Measurements from ENCODE around the gene OSBP2. TPM values are rescaled to one million over a fixed set of nuclear protein-coding genes. Genes with fewer than 3 reads are reported as not detected.

The OSBP2 gene
- polyA plus RNA-seq, 2 donors: 2.5 to 2.7 TPM

DNA sequence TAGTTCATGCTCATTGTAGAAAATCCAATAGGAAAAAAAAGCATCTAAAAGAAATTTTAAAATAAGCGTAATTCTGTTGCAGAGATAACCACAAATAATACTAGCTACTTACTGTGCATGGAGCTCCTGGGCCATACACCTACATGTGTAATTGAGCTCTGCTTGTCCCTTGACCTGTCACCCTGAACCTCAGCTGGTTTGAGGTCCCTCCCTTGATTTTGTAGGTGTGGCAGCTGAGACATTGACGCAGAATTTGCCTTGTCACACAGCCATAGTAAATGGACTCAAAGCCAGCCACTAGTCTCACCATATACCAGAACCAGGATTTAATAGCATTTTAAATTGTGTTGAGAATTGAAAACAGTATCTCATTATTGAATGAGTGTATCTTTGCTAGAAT is 138.6 kb downstream of the OSBP2 start:
- Histone ChIP-seq H3K27me3 (ENCODE audit: control insufficient read depth in 1 of 2, insufficient read depth in 2 of 2, low read length in 2 of 2) (no peaks in the 10 kb centered on the region), H3K27ac (ENCODE audit: low read depth in 2 of 2, low read length in 1 of 2) (peak overlapping the region in 1 of 2 donors; percentile 75), H3K36me3 (ENCODE audit: control insufficient read depth in 2 of 2, insufficient read depth in 2 of 2, low read length in 1 of 2) (no peaks in the 10 kb centered on the region), H3K9me3 (ENCODE audit: control insufficient read depth in 2 of 2, insufficient read depth in 1 of 2, low read depth in 1 of 2, low read length in 1 of 2) (no peaks in the 10 kb centered on the region), H3K4me3 (ENCODE audit: low read depth in 1 of 2, low read length in 2 of 2) (peak overlapping the region in 1 of 2 donors; percentile 36), H3K4me1 (ENCODE audit: control insufficient read depth in 2 of 2, insufficient read depth in 2 of 2, low read length in 1 of 2) (peaks cover 0 to 14% of the 10 kb centered on the region in 2 donors)
- WGBS, 2 donors: 83 to 84% methylated on average over 2 of the region's 2 CpGs

DNA sequence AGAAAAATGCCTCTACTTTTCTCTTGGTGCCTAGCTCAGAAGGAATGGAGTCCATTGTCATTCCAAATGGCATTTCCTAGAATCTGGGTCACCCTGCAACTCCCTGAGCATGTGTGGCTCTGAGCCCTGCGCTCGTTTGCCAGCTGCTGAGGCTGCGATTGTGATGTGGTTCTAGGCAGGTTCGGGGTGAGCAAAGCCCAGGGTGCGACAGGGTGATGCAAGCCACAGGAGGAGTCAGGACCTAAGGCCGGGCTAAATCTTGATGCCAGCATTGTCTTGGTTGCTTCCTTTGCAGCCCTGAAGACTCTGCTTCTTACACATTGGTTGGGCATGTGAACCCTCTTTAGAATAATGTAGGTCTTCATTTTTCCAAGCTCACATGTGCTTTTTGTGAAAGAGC is 142.9 kb downstream of the OSBP2 start:
- Histone ChIP-seq H3K36me3 (ENCODE audit: control insufficient read depth in 2 of 2, insufficient read depth in 2 of 2, low read length in 1 of 2) (no peaks in the 10 kb centered on the region), H3K27me3 (ENCODE audit: control insufficient read depth in 1 of 2, insufficient read depth in 2 of 2, low read length in 2 of 2) (no peaks in the 10 kb centered on the region), H3K4me3 (ENCODE audit: low read depth in 1 of 2, low read length in 2 of 2) (no peak overlapping the region), H3K27ac (ENCODE audit: low read depth in 2 of 2, low read length in 1 of 2) (peak overlapping the region; percentile 91 to 98), H3K9me3 (ENCODE audit: control insufficient read depth in 2 of 2, insufficient read depth in 1 of 2, low read depth in 1 of 2, low read length in 1 of 2) (no peaks in the 10 kb centered on the region), H3K4me1 (ENCODE audit: control insufficient read depth in 2 of 2, insufficient read depth in 2 of 2, low read length in 1 of 2) (peaks cover 0 to 6% of the 10 kb centered on the region in 2 donors)
- 45 to 57% methylated on average over 6 of the region's 6 CpGs for WGBS, 2 donors

DNA sequence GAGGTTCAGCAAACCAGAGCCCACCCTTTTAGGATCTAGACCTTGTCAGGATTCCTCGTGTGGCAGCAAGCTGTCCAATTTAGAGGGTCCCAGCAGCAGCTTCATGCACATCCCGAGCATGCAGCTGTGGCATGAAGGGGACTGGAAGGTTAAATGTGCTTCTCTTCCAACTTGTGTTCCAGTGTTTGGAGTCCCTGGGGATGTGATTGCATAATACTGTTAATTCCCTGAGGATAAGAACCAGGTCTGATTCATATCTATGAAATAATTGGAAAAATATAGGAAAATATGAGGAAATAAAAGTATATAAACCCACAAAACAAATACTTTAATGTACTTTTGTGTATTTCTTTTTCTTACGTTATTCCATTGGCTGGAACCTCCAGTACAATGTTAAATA is 143.4 kb downstream of the OSBP2 start:
- no peaks in the 10 kb centered on the region for H3K36me3 ChIP-seq (ENCODE audit: control insufficient read depth in 2 of 2, insufficient read depth in 2 of 2, low read length in 1 of 2)
- peaks cover 0 to 5% of the 10 kb centered on the region in 2 donors for H3K4me1 ChIP-seq (ENCODE audit: control insufficient read depth in 2 of 2, insufficient read depth in 2 of 2, low read length in 1 of 2)
- WGBS, 2 donors: 74 to 78% methylated on average over 3 of the region's 3 CpGs
- no peaks in the 10 kb centered on the region for H3K27me3 ChIP-seq (ENCODE audit: control insufficient read depth in 1 of 2, insufficient read depth in 2 of 2, low read length in 2 of 2)
- no peaks in the 10 kb centered on the region for H3K9me3 ChIP-seq (ENCODE audit: control insufficient read depth in 2 of 2, insufficient read depth in 1 of 2, low read depth in 1 of 2, low read length in 1 of 2)
- H3K4me3 ChIP-seq (ENCODE audit: low read depth in 1 of 2, low read length in 2 of 2): no peak overlapping the region
- H3K27ac ChIP-seq (ENCODE audit: low read depth in 2 of 2, low read length in 1 of 2): peak overlapping the region; percentile 91 to 96

DNA sequence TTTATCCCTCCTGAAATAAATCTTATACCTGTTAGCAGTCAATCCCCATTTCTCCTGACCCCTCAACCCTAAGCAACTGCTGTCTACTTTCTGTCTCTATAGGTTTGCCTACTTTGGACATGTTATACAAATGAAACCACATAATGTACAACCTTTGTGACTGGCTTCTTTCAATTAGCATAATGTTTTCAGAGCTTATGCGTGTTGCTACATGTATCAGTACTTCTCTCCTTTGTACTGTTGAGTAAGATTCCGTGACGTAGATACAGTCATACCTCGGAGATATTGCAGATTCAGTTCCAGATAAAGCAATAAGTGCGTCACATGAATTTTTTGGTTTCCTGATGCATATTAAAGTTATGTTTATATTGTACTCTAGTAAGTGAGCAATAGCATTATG is 146.6 kb downstream of the OSBP2 start:
- Histone ChIP-seq H3K27me3 (ENCODE audit: control insufficient read depth in 1 of 2, insufficient read depth in 2 of 2, low read length in 2 of 2) (no peaks in the 10 kb centered on the region), H3K4me3 (ENCODE audit: low read depth in 1 of 2, low read length in 2 of 2) (no peak overlapping the region), H3K27ac (ENCODE audit: low read depth in 2 of 2, low read length in 1 of 2) (peak overlapping the region; percentile 65 to 84), H3K36me3 (ENCODE audit: control insufficient read depth in 2 of 2, insufficient read depth in 2 of 2, low read length in 1 of 2) (no peaks in the 10 kb centered on the region), H3K4me1 (ENCODE audit: control insufficient read depth in 2 of 2, insufficient read depth in 2 of 2, low read length in 1 of 2) (peaks cover 0 to 5% of the 10 kb centered on the region in 2 donors), H3K9me3 (ENCODE audit: control insufficient read depth in 2 of 2, insufficient read depth in 1 of 2, low read depth in 1 of 2, low read length in 1 of 2) (no peaks in the 10 kb centered on the region)
- WGBS, 2 donors: 49 to 58% methylated on average over 5 of the region's 5 CpGs

DNA sequence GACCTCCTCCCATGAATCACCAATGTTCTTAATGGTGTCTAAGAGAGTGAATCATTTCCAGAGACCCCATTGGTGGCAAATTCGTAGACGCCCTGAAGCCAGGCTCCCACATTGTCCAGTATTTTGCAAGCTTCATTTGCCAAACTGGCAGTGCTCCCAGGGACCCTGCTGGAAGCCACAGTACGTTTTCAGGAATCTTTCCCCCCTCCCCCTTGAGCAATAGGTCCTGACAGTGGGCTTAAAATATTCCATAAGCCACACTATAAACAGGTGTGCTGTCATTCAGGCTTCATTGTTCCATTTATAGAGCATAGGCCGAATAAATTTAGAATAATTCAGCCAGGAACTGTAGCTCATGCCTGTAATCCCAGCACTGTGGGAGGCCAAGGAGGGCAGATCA is 148.6 kb downstream of the OSBP2 start:
- H3K27ac ChIP-seq (ENCODE audit: low read depth in 2 of 2, low read length in 1 of 2): no peak overlapping the region
- no peaks in the 10 kb centered on the region for H3K9me3 ChIP-seq (ENCODE audit: control insufficient read depth in 2 of 2, insufficient read depth in 1 of 2, low read depth in 1 of 2, low read length in 1 of 2)
- no peaks in the 10 kb centered on the region for H3K36me3 ChIP-seq (ENCODE audit: control insufficient read depth in 2 of 2, insufficient read depth in 2 of 2, low read length in 1 of 2)
- WGBS, 2 donors: 71 to 79% methylated on average over 4 of the region's 4 CpGs
- peaks cover 0 to 2% of the 10 kb centered on the region in 2 donors for H3K4me1 ChIP-seq (ENCODE audit: control insufficient read depth in 2 of 2, insufficient read depth in 2 of 2, low read length in 1 of 2)
- H3K27me3 ChIP-seq (ENCODE audit: control insufficient read depth in 1 of 2, insufficient read depth in 2 of 2, low read length in 2 of 2): no peaks in the 10 kb centered on the region
- H3K4me3 ChIP-seq (ENCODE audit: low read depth in 1 of 2, low read length in 2 of 2): no peak overlapping the region

DNA sequence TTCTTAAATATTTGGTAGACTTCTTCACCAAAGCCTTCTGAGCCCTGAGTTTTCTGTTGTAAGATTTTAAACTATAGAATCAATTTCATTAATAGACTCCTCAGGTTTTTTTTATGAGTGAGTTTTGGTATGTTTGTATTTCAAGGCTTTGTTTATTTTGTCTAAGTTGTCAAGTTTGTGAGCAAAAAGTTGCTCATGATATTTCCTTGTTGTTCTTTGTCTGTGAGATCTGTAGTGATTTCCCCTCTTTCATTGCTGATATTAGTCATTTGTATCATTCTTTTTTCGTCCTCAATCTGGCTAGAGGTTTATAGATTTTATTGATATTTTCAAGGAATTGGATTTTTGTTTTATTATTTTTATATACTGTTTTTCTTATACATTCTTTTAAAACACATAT is 152.9 kb downstream of the OSBP2 start:
- Histone ChIP-seq H3K27me3 (ENCODE audit: control insufficient read depth in 1 of 2, insufficient read depth in 2 of 2, low read length in 2 of 2) (no peaks in the 10 kb centered on the region), H3K4me1 (ENCODE audit: control insufficient read depth in 2 of 2, insufficient read depth in 2 of 2, low read length in 1 of 2) (no peaks in the 10 kb centered on the region), H3K4me3 (ENCODE audit: low read depth in 1 of 2, low read length in 2 of 2) (no peak overlapping the region), H3K9me3 (ENCODE audit: control insufficient read depth in 2 of 2, insufficient read depth in 1 of 2, low read depth in 1 of 2, low read length in 1 of 2) (no peaks in the 10 kb centered on the region), H3K36me3 (ENCODE audit: control insufficient read depth in 2 of 2, insufficient read depth in 2 of 2, low read length in 1 of 2) (no peaks in the 10 kb centered on the region), H3K27ac (ENCODE audit: low read depth in 2 of 2, low read length in 1 of 2) (no peak overlapping the region)
- 72 to 80% methylated on average over 1 of the region's 1 CpG for WGBS, 2 donors

DNA sequence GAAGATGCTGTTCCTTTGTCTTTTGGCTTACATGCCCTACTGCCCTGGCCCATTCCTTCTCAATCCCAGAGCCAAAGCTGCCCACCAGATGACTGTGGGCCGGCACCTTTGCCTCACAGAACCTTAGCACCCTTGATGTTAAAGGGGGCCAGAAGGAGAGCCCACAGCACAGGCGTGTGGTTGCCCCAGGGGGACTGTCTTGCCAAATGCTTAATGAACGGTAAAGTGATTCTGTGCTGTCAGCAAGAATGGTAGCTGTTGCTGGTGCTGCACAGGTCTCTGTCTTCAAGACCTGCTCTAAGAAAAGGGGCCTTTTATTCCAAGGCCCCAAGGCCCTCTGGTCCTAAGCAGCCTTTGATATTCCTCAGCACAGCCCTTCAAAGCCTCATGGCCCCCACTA is 160.6 kb downstream of the OSBP2 start:
- WGBS, 2 donors: 91 to 95% methylated on average over 3 of the region's 3 CpGs
- no peak overlapping the region for H3K27ac ChIP-seq (ENCODE audit: low read depth in 2 of 2, low read length in 1 of 2)

DNA sequence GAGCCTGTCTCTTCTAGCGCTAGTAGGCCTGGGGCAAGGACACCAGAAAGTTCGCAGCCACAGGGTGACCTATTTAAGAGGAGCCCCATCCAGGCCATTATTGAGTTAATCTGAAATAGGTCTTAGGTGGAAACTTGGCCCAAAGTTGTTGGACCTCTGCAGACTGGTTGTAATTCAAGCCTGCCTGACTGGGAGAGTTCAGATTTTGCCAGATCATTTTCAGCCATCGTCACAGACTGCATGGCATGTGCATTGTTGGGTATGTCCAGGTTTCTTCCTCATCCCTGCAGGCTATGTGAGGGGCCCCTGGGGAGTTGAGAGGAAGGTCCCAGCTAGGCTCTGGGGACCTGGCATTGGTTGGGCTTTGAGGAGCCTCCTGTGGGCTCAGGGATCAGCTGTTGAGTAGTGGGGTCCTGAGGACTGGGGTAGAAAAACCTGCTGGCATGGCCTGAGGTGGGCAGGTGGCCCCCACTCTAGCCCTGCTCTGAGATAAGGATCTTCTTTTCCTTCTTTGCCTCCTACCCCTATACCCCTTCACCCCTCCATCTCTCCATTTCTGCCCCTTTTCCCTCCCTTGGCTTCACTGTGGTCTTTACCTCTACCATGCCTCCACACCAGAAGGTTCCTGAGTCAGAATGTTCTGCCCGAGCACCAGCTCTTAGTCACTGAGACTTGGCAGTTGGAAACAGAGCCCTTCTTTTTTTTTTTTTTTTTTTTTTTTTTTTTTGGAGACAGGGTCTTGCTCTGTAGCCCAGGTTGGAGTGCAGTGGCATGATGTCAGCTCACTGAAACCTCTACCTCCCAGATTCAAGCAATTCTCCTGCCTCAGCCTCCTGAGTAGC is 161.2 kb downstream of the OSBP2 start:
- no peaks in the 10 kb centered on the region for H3K4me1 ChIP-seq (ENCODE audit: control insufficient read depth in 2 of 2, insufficient read depth in 2 of 2, low read length in 1 of 2)
- H3K4me3 ChIP-seq (ENCODE audit: low read depth in 1 of 2, low read length in 2 of 2): no peak overlapping the region
- 86 to 89% methylated on average over 4 of the region's 4 CpGs for WGBS, 2 donors
- H3K27ac ChIP-seq (ENCODE audit: low read depth in 2 of 2, low read length in 1 of 2): no peak overlapping the region
- no peaks in the 10 kb centered on the region for H3K9me3 ChIP-seq (ENCODE audit: control insufficient read depth in 2 of 2, insufficient read depth in 1 of 2, low read depth in 1 of 2, low read length in 1 of 2)
- no peaks in the 10 kb centered on the region for H3K36me3 ChIP-seq (ENCODE audit: control insufficient read depth in 2 of 2, insufficient read depth in 2 of 2, low read length in 1 of 2)
- no peaks in the 10 kb centered on the region for H3K27me3 ChIP-seq (ENCODE audit: control insufficient read depth in 1 of 2, insufficient read depth in 2 of 2, low read length in 2 of 2)

More for the DNA sequence above, 160.6 kb downstream of the OSBP2 start:
- H3K4me1 ChIP-seq (ENCODE audit: control insufficient read depth in 2 of 2, insufficient read depth in 2 of 2, low read length in 1 of 2): no peaks in the 10 kb centered on the region
- H3K4me3 ChIP-seq (ENCODE audit: low read depth in 1 of 2, low read length in 2 of 2): no peak overlapping the region
- H3K9me3 ChIP-seq (ENCODE audit: control insufficient read depth in 2 of 2, insufficient read depth in 1 of 2, low read depth in 1 of 2, low read length in 1 of 2): no peaks in the 10 kb centered on the region
- H3K36me3 ChIP-seq (ENCODE audit: control insufficient read depth in 2 of 2, insufficient read depth in 2 of 2, low read length in 1 of 2): no peaks in the 10 kb centered on the region
- H3K27me3 ChIP-seq (ENCODE audit: control insufficient read depth in 1 of 2, insufficient read depth in 2 of 2, low read length in 2 of 2): no peaks in the 10 kb centered on the region

DNA sequence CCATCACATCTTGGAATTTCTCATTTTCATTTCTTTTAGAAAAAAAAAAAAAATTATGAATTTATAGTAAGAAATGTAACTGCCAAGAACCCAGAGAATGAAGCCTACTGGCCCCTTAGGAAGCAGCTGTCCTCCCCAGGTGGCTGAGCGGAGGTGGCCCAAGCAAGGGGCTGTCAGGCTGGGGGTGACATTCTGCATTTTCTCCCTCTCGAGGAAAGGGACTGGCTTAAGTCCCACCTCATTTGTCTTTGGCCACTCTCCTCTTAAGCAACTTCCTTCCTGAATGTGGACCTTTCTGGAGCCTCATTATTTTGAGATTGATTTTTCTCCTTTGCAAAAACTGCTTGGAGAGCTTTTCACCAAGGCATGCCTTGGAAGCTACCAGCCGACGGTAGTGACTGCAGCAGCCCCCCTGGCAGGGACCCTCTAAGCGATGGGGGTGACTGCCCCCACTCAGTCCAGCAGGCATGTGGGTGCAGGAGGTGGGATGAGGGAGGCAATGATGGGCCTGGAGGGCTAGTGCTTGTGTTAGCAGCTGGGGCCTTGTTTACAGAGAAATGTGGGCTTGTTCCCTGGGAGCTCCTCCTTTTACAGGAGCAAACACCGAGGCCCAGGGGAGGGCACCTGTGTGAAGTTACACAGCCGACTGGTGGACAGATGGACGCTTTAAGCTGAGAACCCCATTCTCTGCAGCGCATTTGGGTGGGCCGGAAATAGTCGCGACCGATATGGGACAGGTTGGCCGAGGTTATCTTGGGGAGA is 162.2 kb downstream of the OSBP2 start:
- H3K4me3 ChIP-seq (ENCODE audit: low read depth in 1 of 2, low read length in 2 of 2): no peak overlapping the region
- no peaks in the 10 kb centered on the region for H3K36me3 ChIP-seq (ENCODE audit: control insufficient read depth in 2 of 2, insufficient read depth in 2 of 2, low read length in 1 of 2)
- no peak overlapping the region for H3K27ac ChIP-seq (ENCODE audit: low read depth in 2 of 2, low read length in 1 of 2)
- no peaks in the 10 kb centered on the region for H3K4me1 ChIP-seq (ENCODE audit: control insufficient read depth in 2 of 2, insufficient read depth in 2 of 2, low read length in 1 of 2)
- no peaks in the 10 kb centered on the region for H3K27me3 ChIP-seq (ENCODE audit: control insufficient read depth in 1 of 2, insufficient read depth in 2 of 2, low read length in 2 of 2)
- H3K9me3 ChIP-seq (ENCODE audit: control insufficient read depth in 2 of 2, insufficient read depth in 1 of 2, low read depth in 1 of 2, low read length in 1 of 2): no peaks in the 10 kb centered on the region
- 79 to 82% methylated on average over 14 of the region's 14 CpGs for WGBS, 2 donors

All from esophagus (tissue), 2 donors.